Kidney (tissue), 14 donors: ENCODE data around the gene CSNK2A3. TPM values are rescaled to one million over a fixed set of nuclear protein-coding genes. Genes with fewer than 3 reads are reported as not detected.

Experiments used
- DNase-seq, 5 donors: peaks; one replicate each; pipeline ENCODE4 v3.0.0-alpha.2; 2013 to 2020
- FAIRE-seq: peaks from 2 replicates; lab custom pipeline; 2012; peaks lifted over from hg19 to GRCh38; lab: Jason Lieb, UNC
- H3K27ac ChIP-seq, 2 donors: one replicate each; pipeline ENCODE4 v1.7.0; 2013; ENCODE audit warnings: low read depth in 2 of 2, low read length in 2 of 2, inconsistent platforms in 1 of 2
- H3K27me3 ChIP-seq: one replicate; pipeline ENCODE4 v1.7.1; 2013; ENCODE audit warnings: low read length, inconsistent platforms; ENCODE audit not compliant: control insufficient read depth, insufficient read depth
- H3K36me3 ChIP-seq, 3 donors: one replicate each; pipeline versions ENCODE4 v1.7.0 to v1.7.1; 2013; ENCODE audit warnings: low read length in 3 of 3, control low read depth in 1 of 3, inconsistent platforms in 1 of 3; ENCODE audit not compliant: insufficient read depth in 3 of 3, control insufficient read depth in 2 of 3
- H3K4me1 ChIP-seq, 3 donors: one replicate each; pipeline versions ENCODE4 v1.7.0 to v1.7.1; 2013; ENCODE audit warnings: low read length in 3 of 3, inconsistent platforms in 1 of 3, low read depth in 1 of 3; ENCODE audit not compliant: control insufficient read depth in 2 of 3, insufficient read depth in 2 of 3
- H3K4me3 ChIP-seq, 3 donors: one replicate each; pipeline versions ENCODE4 v1.7.0 to v1.8.1; 2013; ENCODE audit warnings: low read length in 3 of 3, control low read depth in 1 of 3, inconsistent platforms in 1 of 3
- H3K9ac ChIP-seq, 3 donors: one replicate each; pipeline versions ENCODE4 v1.7.0 to v1.7.1; 2013; ENCODE audit warnings: low read length in 3 of 3, control low read depth in 1 of 3, inconsistent platforms in 1 of 3
- H3K9me3 ChIP-seq, 3 donors: one replicate each; pipeline versions ENCODE4 v1.7.0 to v1.7.1; 2013; ENCODE audit warnings: low read length in 3 of 3, control low read depth in 1 of 3, inconsistent platforms in 1 of 3; ENCODE audit not compliant: control insufficient read depth in 2 of 3, insufficient read depth in 1 of 3
- CTCF ChIP-seq: IDR thresholded peaks from 3 replicates; pipeline ENCODE4 v1.5.1; 2012; ENCODE audit warnings: mild to moderate bottlenecking, moderate library complexity, borderline replicate concordance; ENCODE audit not compliant: insufficient read depth; ENCODE audit errors: extremely low read depth
- intact Hi-C: fragments of 100-400 bp; cut with DNase I; formaldehyde crosslinking; loops from one replicate; pipeline ENCODE4 v1.11.1; 2022
- polyA plus RNA-seq: library from polyadenylated mRNA; stranded (reverse); fragments of 350-450 nt; fragmentation: Illumina TruSeq; extraction: RNeasy Lipid Tissue Mini Kit (QIAGEN cat#74804); gene quantifications from one replicate; pipeline ENCODE4 v1.2.3, GENCODE V29; 2014; ENCODE audit warnings: low read depth, low replicate concordance; ENCODE audit not compliant: insufficient read depth
- total RNA-seq: library from RNA; stranded (reverse); fragmentation: NEBNext Ultra II Directional; extraction: Animal tissue kit (Norgen Biotek cat#: 25700); gene quantifications from one replicate; pipeline ENCODE4 v1.2.1, GENCODE V29; 2021
- donor health status: control.
- donor health status: control.
- donor health status: control.
- donor health status: control.
- donor health status: control.
- donor health status: DM: yes; HTN: yes; CAD: no.
- donor health status: Normal renal cell carcinoma (clear cell type).

The CSNK2A3 gene
- total and polyA plus RNA-seq, 2 donors from 2014 or later: 3.8 TPM; not detected in 1

GRCh38 chr11:11318461-11318860 is 34.6 kb downstream of the CSNK2A3 start:
- H3K9me3 ChIP-seq: peaks cover 0 to 6% (median 0%) of the 10 kb centered on the region in 3 donors
- no peak overlapping the region for H3K9ac ChIP-seq
- intact Hi-C loops: no loop called here
- FAIRE-seq (no peak), DNase-seq (no peak)
- no peaks in the 10 kb centered on the region for H3K36me3 ChIP-seq
- TF ChIP-seq CTCF: no peak
- no peak overlapping the region for H3K27ac ChIP-seq
- H3K4me3 ChIP-seq: no peak overlapping the region
- peaks cover 0 to 5% (median 0%) of the 10 kb centered on the region in 3 donors for H3K4me1 ChIP-seq
- no peaks in the 10 kb centered on the region for H3K27me3 ChIP-seq

- Histone ChIP-seq H3K27me3 (no peaks in the 10 kb centered on the region), H3K9me3 (no peaks in the 10 kb centered on the region), H3K4me1 (peaks cover 0 to 5% (median 0%) of the 10 kb centered on the region in 3 donors), H3K9ac (no peak overlapping the region), H3K4me3 (no peak overlapping the region), H3K36me3 (no peaks in the 10 kb centered on the region), H3K27ac (no peak overlapping the region)
- FAIRE-seq: no peak
- TF ChIP-seq CTCF: no peak
- DNase-seq: no peak
- intact Hi-C loops: no loop called here
These were observed 36.3 kb downstream of the CSNK2A3 start for GRCh38 chr11:11316651-11317230.

GRCh38 chr11:11313902-11314692 is 39.0 kb downstream of the CSNK2A3 start:
- no peak overlapping the region for H3K9ac ChIP-seq
- H3K9me3 ChIP-seq: no peaks in the 10 kb centered on the region
- TF ChIP-seq CTCF: no peak
- FAIRE-seq: no peak
- H3K27ac ChIP-seq: no peak overlapping the region
- H3K27me3 ChIP-seq: no peaks in the 10 kb centered on the region
- H3K4me1 ChIP-seq: peaks cover 0 to 5% (median 0%) of the 10 kb centered on the region in 3 donors
- intact Hi-C loops: no loop called here
- DNase-seq: no peak
- H3K36me3 ChIP-seq: no peaks in the 10 kb centered on the region
- H3K4me3 ChIP-seq: no peak overlapping the region
